Type B pancreatic cell (in vitro differentiated cells): Measurements from ENCODE around the gene CCDC81. TPM values are rescaled to one million over a fixed set of nuclear protein-coding genes. Genes with fewer than 3 reads are reported as not detected.

Experiments
- DNase-seq: peaks from one replicate; pipeline ENCODE4 v3.0.0; 2021; ENCODE audit warnings: mixed read lengths; ENCODE audit not compliant: unreplicated experiment; ENCODE audit errors: extremely low spot score
- H3K27ac Mint-ChIP-seq: 2 replicates; pipeline ENCODE4 v1.8.0; 2021; ENCODE audit warnings: mild to moderate bottlenecking, mixed read lengths
- H3K27me3 Mint-ChIP-seq: 2 replicates; pipeline ENCODE4 v1.8.0; 2021; ENCODE audit warnings: mixed read lengths
- H3K36me3 Mint-ChIP-seq: 2 replicates; pipeline ENCODE4 v1.8.0; 2021; ENCODE audit warnings: mixed read lengths
- H3K4me1 Mint-ChIP-seq: one replicate; pipeline ENCODE4 v1.8.0; 2021; ENCODE audit warnings: mixed read lengths; ENCODE audit not compliant: unreplicated experiment
- H3K4me3 Mint-ChIP-seq: 2 replicates; pipeline ENCODE4 v1.8.0; 2021; ENCODE audit warnings: mild to moderate bottlenecking, mixed read lengths
- H3K9me3 Mint-ChIP-seq: 2 replicates; pipeline ENCODE4 v1.8.0; 2021; ENCODE audit warnings: mixed read lengths
- total RNA-seq: library from RNA; stranded (reverse); gene quantifications from 2 replicates; pipeline ENCODE4 v1.2.1, GENCODE V29; 2021; ENCODE audit warnings: low replicate concordance
- TF ChIP-seq, protein P1 (sequence below): fragments of 200-600 bp; sonication (generic); conservative IDR thresholded peaks from 2 replicates; pipeline ENCODE4 v1.5.0; 2021; ENCODE audit warnings: antibody characterized with exemption, mild to moderate bottlenecking

CCDC81 gene
- total RNA-seq, 1 donor from 2014 or later = 3.2 TPM

DNA sequence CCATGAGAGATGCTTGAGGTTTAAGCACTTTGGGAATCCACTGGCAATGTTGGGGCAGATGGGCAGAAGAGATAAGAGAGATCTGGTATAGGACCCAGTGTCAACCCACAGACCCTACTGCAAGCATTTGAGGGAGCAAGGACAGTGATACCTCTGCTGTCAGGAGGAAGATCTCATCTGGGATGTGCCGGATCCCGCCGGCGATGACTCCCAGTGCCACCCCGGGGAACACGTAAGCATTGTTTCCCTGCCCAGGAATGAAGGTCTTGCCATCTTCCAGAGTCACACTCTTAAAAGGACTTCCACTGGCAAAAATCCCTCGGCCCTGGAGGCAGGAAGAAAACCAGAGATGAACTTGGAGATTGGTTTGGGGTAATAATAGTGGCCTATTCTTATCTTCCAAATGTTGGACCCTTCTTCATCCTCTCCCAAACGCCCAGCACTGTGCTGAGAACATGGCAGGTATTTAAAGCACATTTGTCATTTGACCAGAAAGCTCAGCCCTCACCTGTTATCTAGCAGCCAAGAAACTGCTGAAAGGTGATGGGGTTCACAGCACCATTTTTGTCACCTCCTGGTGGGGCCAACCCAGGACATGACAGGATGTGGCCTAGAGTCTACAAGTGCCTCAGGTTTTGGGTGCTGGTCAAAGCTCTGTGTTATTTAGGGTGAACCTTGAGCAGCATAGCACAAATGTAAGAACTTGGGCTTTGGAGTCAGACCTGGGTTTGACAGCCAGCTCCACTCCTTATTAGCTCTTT, 71.7 kb downstream of the CCDC81 start:
- DNase-seq = no peak
- H3K4me1 Mint-ChIP-seq = no peaks in the 10 kb centered on the region

DNA sequence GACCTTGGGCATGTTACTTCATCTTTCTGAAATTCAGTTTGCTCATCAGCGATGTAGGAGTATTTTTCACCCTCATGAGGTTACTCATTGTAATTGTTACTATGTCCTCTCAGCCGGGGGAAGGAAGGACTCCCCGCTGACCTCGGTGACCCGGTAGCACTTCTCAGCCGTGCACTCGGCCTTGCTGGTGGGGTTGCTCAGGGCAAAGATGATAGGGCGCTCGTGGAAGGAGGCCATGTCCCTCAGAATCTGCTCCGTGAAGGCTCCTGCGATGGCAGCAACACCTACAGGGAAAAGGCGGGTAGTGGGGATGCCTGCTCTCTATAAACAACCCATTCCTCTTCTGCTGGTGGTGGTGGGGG, 72.2 kb downstream of the CCDC81 start:
- H3K4me3 Mint-ChIP-seq = no peak overlapping the region
- no peaks in the 10 kb centered on the region for H3K27me3 Mint-ChIP-seq
- TF ChIP-seq, protein P1, sequence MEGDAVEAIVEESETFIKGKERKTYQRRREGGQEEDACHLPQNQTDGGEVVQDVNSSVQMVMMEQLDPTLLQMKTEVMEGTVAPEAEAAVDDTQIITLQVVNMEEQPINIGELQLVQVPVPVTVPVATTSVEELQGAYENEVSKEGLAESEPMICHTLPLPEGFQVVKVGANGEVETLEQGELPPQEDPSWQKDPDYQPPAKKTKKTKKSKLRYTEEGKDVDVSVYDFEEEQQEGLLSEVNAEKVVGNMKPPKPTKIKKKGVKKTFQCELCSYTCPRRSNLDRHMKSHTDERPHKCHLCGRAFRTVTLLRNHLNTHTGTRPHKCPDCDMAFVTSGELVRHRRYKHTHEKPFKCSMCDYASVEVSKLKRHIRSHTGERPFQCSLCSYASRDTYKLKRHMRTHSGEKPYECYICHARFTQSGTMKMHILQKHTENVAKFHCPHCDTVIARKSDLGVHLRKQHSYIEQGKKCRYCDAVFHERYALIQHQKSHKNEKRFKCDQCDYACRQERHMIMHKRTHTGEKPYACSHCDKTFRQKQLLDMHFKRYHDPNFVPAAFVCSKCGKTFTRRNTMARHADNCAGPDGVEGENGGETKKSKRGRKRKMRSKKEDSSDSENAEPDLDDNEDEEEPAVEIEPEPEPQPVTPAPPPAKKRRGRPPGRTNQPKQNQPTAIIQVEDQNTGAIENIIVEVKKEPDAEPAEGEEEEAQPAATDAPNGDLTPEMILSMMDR = no peak
- no peaks in the 10 kb centered on the region for H3K9me3 Mint-ChIP-seq
- H3K27ac Mint-ChIP-seq = no peak overlapping the region
- no peaks in the 10 kb centered on the region for H3K4me1 Mint-ChIP-seq
- no peaks in the 10 kb centered on the region for H3K36me3 Mint-ChIP-seq
- no peak for DNase-seq

More for the DNA sequence above, 71.7 kb downstream of the CCDC81 start:
- TF ChIP-seq, protein P1 = no peak
- Mint-ChIP-seq H3K4me3 (no peak overlapping the region), H3K36me3 (no peaks in the 10 kb centered on the region), H3K9me3 (no peaks in the 10 kb centered on the region), H3K27me3 (no peaks in the 10 kb centered on the region), H3K27ac (no peak overlapping the region)

DNA sequence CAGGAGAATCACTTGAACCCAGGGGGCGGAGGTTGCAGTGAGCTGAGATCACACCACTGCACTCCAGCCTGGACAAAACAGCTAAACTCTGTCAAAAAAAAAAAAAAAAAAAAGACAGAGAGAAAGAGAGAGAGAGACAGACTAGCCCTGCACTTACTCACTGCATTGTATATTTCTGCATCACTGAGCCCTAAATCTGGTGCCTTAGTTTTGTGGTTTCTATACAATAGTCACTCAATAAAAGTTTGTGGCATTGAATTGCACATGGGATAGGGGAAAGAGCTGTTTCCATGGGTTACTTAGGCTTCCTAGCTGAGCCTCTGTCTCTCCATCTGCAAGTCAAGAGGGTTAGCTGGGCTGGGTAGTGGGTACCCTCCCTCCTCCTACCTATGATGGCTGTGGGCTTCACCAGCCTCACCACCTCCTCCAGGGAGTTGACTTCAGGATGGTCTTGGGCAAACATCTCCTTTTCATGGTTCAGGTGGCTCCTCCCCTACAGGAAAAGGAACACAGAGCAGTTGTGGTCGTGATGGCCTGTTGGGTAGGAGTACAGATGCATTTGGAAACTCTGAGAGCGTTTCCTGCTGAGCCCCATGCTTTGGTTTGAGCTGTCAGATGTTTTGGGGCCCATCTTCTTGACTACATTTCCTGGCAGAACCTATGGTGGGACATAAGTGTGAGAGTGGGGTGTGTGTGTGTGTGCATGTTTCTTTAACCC, 73.2 kb downstream of the CCDC81 start:
- Mint-ChIP-seq H3K9me3 (no peaks in the 10 kb centered on the region), H3K36me3 (no peaks in the 10 kb centered on the region), H3K4me1 (no peaks in the 10 kb centered on the region), H3K27me3 (no peaks in the 10 kb centered on the region), H3K4me3 (no peak overlapping the region), H3K27ac (no peak overlapping the region)
- TF ChIP-seq, protein P1 = no peak
- DNase-seq = no peak

DNA sequence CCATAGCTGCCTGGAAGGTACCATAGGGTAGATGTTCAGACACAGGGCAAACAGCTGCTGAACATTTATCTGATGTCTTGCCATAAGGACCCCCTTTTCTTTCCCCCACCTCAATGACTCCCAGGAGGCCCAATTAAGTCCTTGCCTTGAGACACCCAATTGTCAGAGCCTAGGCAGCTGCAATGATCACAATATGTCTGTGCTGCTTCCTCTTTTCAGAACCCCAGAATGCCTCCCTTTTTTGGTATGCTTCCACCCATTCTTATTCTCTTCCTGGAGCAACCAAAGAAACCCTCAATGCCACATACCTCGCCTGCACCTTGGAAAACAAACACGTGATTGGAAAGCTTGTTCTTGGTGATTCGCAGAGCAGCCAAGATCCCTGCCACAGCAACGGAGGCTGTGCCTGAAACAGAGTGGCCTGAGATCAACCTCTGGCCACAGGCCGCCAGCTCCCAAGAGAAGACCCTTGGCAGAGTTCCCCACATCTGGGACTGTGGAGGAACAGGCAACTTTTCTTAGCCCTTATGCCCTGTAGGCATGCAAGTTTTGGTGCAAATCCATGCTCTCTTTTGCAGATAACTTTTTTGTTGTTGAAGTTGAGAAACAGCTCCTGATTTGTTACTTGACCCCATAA, 75.4 kb downstream of the CCDC81 start:
- H3K27ac Mint-ChIP-seq = no peak overlapping the region
- TF ChIP-seq, protein P1 = no peak
- H3K36me3 Mint-ChIP-seq = no peaks in the 10 kb centered on the region
- H3K9me3 Mint-ChIP-seq = no peaks in the 10 kb centered on the region
- H3K27me3 Mint-ChIP-seq = no peaks in the 10 kb centered on the region
- no peaks in the 10 kb centered on the region for H3K4me1 Mint-ChIP-seq
- no peak for DNase-seq
- no peak overlapping the region for H3K4me3 Mint-ChIP-seq

DNA sequence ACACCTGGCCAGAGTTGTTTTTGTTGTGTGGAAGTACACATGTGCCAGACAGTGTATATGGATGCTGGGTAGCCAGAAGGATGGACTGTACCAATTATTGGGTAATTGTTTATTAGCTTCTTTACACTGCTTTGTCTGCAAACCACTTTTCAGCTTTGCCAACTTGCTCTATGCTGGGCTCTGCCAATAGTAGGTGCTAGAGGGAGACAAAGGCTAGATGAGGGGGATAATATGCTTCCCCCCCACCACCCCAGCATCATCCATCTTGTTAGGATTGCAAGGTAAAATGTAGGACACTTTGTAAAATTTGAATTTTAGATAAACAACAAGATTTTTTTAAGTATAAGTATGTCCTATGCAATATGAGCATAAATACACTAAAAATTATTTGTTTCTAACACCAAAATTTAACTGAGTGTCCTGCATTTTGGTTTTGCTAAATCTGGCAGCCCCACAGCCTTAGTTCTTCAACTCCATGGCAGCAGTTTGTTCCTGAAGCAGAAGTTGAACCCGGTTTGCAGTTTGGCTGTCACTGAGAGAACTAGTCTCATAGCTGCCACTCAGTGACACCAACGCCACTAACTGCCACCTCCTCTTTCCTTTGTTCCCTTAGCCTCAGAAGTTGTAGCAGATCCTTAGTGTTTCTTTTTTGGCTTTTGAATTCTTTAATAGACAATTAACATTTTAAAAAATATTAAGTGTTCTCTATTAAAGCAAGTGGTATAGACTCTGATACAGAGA, 78.8 kb downstream of the CCDC81 start:
- Mint-ChIP-seq H3K27ac (no peak overlapping the region), H3K27me3 (peaks cover 7% of the 10 kb centered on the region), H3K4me1 (peaks cover 7% of the 10 kb centered on the region), H3K36me3 (no peaks in the 10 kb centered on the region), H3K4me3 (no peak overlapping the region), H3K9me3 (no peaks in the 10 kb centered on the region)
- TF ChIP-seq, protein P1 = no peak
- no peak for DNase-seq
